ENCODE data around the gene ANKRD66. TPM values are rescaled to one million over a fixed set of nuclear protein-coding genes. Genes with fewer than 3 reads are reported as not detected.
"Not testable (repeated sequence)": the region's sequence is repeated elsewhere in the genome, so short reads cannot be mapped to it uniquely, and the experiment has no call there.

ANKRD66 gene
- polyA plus RNA-seq, 2 of the 4 experiments (the other 2 are of a cell fraction): not detected

- CTCF ChIA-PET: no interaction called here
- no peak for TF ChIP-seq POLR2A (IDR thresholded peaks at IDR 0.05; ENCODE audit: low read length)
- TF ChIP-seq FOSL2 (IDR thresholded peaks at IDR 0.05): no peak
- no peak for TF ChIP-seq FOSL2 (CRISPR knock-in tag; IDR thresholded peaks at IDR 0.05)
- TF ChIP-seq RNF2 (IDR thresholded peaks at IDR 0.05; ENCODE audit: borderline replicate concordance, low read depth): no peak
- no peak for TF ChIP-seq JUN (IDR thresholded peaks at IDR 0.05)
- no peak for TF ChIP-seq HOXB5 (CRISPR knock-in tag; IDR thresholded peaks at IDR 0.05)
- TF ChIP-seq PHF8 (IDR thresholded peaks at IDR 0.05; ENCODE audit: borderline replicate concordance, low read depth): no peak
- no peak for TF ChIP-seq EP300 (IDR thresholded peaks at IDR 0.05)
- TF ChIP-seq USF2 (IDR thresholded peaks at IDR 0.05): no peak
- TF ChIP-seq NR3C1 (IDR thresholded peaks at IDR 0.05): no peak
- no peak for TF ChIP-seq PBX3 (IDR thresholded peaks at IDR 0.05)
- TF ChIP-seq NPAS2 (CRISPR knock-in tag; IDR thresholded peaks at IDR 0.05; ENCODE audit: borderline replicate concordance): no peak
- no peak for TF ChIP-seq ATOH8 (CRISPR knock-in tag; IDR thresholded peaks at IDR 0.05; ENCODE audit: low read depth)
- TF ChIP-seq SREBF2 (IDR thresholded peaks at IDR 0.05): no peak
- no peak for TF ChIP-seq MYC (IDR thresholded peaks at IDR 0.05; ENCODE audit: borderline replicate concordance, low read length)
- no peak for TF ChIP-seq CEBPB (IDR thresholded peaks at IDR 0.05)
- TF ChIP-seq MAFK (IDR thresholded peaks at IDR 0.05; ENCODE audit: partially characterized antibody): no peak
- no peak for TF ChIP-seq HEYL (CRISPR knock-in tag; IDR thresholded peaks at IDR 0.05)
- no peak for TF ChIP-seq ZC3H11A (IDR thresholded peaks at IDR 0.05)
- WGBS (ENCODE audit: missing lambda C conversion rate): 0% methylated on average over 1 of the region's 1 CpG
These were observed 26.6 kb downstream of the ANKRD66 start for GRCh38 chr6:46773201-46773855.

GRCh38 chr6:46774736-46775135 is 28.0 kb downstream of the ANKRD66 start:
- H3K4me3 ChIP-seq; CTCF ChIA-PET; H3K4me1 ChIP-seq; POLR2A ChIA-PET; H3K9me3 ChIP-seq; DNase-seq (ENCODE audit: low read depth in 1 of 2, low spot score in 1 of 2); H3K4me2 ChIP-seq; FAIRE-seq; H3K27ac ChIP-seq; ATAC-seq: not testable (repeated sequence)
- no CpG with 5 or more reads among the region's 24 CpGs for WGBS (ENCODE audit: missing lambda C conversion rate)

More at GRCh38 chr6:46773201-46773855, 26.6 kb downstream of the ANKRD66 start:
- H3K27ac ChIP-seq: no peak overlapping the region
- FAIRE-seq (no peak), DNase-seq (ENCODE audit: low read depth in 1 of 2, low spot score in 1 of 2) (no peak), ATAC-seq (no peak)
- H3K4me3 ChIP-seq: no peak overlapping the region
- no peaks in the 10 kb centered on the region for H3K4me1 ChIP-seq
- H3K4me2 ChIP-seq: no peak overlapping the region
- POLR2A ChIA-PET: no interaction called here
- H3K9me3 ChIP-seq: no peaks in the 10 kb centered on the region

- CTCF ChIA-PET: no interaction called here
These were observed 29.5 kb downstream of the ANKRD66 start for GRCh38 chr6:46776070-46776712.

More at GRCh38 chr6:46776070-46776712, 29.5 kb downstream of the ANKRD66 start:
- no peak for FAIRE-seq
- H3K4me3 ChIP-seq: no peak overlapping the region
- no peak overlapping the region for H3K27ac ChIP-seq
- WGBS (ENCODE audit: missing lambda C conversion rate): 57% methylated on average over 5 of the region's 5 CpGs
- DNase-seq (ENCODE audit: low read depth in 1 of 2, low spot score in 1 of 2): no peak
- H3K4me1 ChIP-seq: no peaks in the 10 kb centered on the region
- no peak overlapping the region for H3K4me2 ChIP-seq
- TF ChIP-seq RNF2 (IDR thresholded peaks at IDR 0.05; ENCODE audit: borderline replicate concordance, low read depth): no peak
- TF ChIP-seq RCOR1 (IDR thresholded peaks at IDR 0.05; ENCODE audit: low read depth, low read length): no peak
- TF ChIP-seq CBX2 (IDR thresholded peaks at IDR 0.05; ENCODE audit: borderline replicate concordance, low read depth): no peak
- no peak for TF ChIP-seq POLR2A (IDR thresholded peaks at IDR 0.05; ENCODE audit: low read length)
- no peak for TF ChIP-seq ATOH8 (CRISPR knock-in tag; IDR thresholded peaks at IDR 0.05; ENCODE audit: low read depth)
- no peak for TF ChIP-seq ZC3H11A (IDR thresholded peaks at IDR 0.05)
- no peaks in the 10 kb centered on the region for H3K9me3 ChIP-seq
- POLR2A ChIA-PET: no interaction called here
- no peak for ATAC-seq
